Cardiac septum (tissue), 1 donor: ENCODE data around the gene EP300. TPM values are rescaled to one million over a fixed set of nuclear protein-coding genes. Genes with fewer than 3 reads are reported as not detected.

Experiments
- total RNA-seq: library from RNA; stranded (reverse); fragmentation: NEBNext Ultra II Directional; extraction: Animal tissue kit (Norgen Biotek cat#: 25700); gene quantifications from one replicate; pipeline ENCODE4 v1.2.1, GENCODE V29; 2021
- donor health status: DM: no; HTN: no; CAD: no.

Gene EP300
- total RNA-seq, 1 donor from 2014 or later = 35.4 TPM

Other genes with a start within 250 kb of the EP300 start
- gene ST13, start 236.0 kb upstream of the EP300 start, total RNA-seq = 187 TPM
- gene XPNPEP3, start 235.4 kb upstream of the EP300 start, total RNA-seq = 22.0 TPM
- gene DNAJB7, start 230.5 kb upstream of the EP300 start, total RNA-seq = not detected
- 59.3 TPM for gene RBX1, start 141.2 kb upstream of the EP300 start, total RNA-seq
- 14.2 TPM for gene L3MBTL2, start 112.7 kb downstream of the EP300 start, total RNA-seq
- 2.9 TPM for gene CHADL, start 148.3 kb downstream of the EP300 start, total RNA-seq
- 32.8 TPM for gene RANGAP1, start 193.6 kb downstream of the EP300 start, total RNA-seq
- gene ZC3H7B, start 208.9 kb downstream of the EP300 start, total RNA-seq = 37.2 TPM